ENCODE data around the gene CSNK1D.

- TF ChIP-seq CTCF (IDR thresholded peaks at IDR 0.05) (no peak), POLR2A (IDR thresholded peaks at IDR 0.05) (no peak)
Observed at GRCh38 chr17:82276938-82277337, 3.4 kb upstream of the CSNK1D start.

All from body of pancreas (tissue), 4 donors.